HT1080 (cell line): ENCODE data around the gene ZNF683. TPM values are rescaled to one million over a fixed set of nuclear protein-coding genes. Genes with fewer than 3 reads are reported as not detected.

ENCODE experiments used
- total RNA-seq: library from RNA; depleted of rRNA; stranded (reverse); fragments of >200 nt; shearing (Covaris generic); gene quantifications from 2 replicates; pipeline ENCODE4 v1.2.3, GENCODE V29; 2014; rRNA removed

ZNF683 gene
- total RNA-seq, 1 experiment from 2014 or later, result not detected

Other genes with a start within 250 kb of the ZNF683 start
- gene FAM110D, start 213.7 kb downstream of the ZNF683 start, total RNA-seq, result 0.10 and 0.19 TPM in 2 replicates
- gene C1orf232, start 203.8 kb downstream of the ZNF683 start, total RNA-seq, result not detected in 2 replicates
- 51.1 and 51.9 TPM in 2 replicates for gene ZNF593, start 202.8 kb downstream of the ZNF683 start, total RNA-seq
- gene ZNF593OS, start 200.9 kb downstream of the ZNF683 start, total RNA-seq, result not detected in 2 replicates
- gene CNKSR1, start 195.3 kb downstream of the ZNF683 start, total RNA-seq, result 0.10 and 0.26 TPM in 2 replicates
- not detected in 2 replicates for gene CATSPER4, start 182.1 kb downstream of the ZNF683 start, total RNA-seq
- 15.5 and 18.3 TPM in 2 replicates for gene CEP85, start 138.6 kb downstream of the ZNF683 start, total RNA-seq
- 143 and 314 TPM in 2 replicates for gene SH3BGRL3, start 92.7 kb downstream of the ZNF683 start, total RNA-seq
- 4.0 and 4.5 TPM in 2 replicates for gene UBXN11, start 66.1 kb downstream of the ZNF683 start, total RNA-seq
- gene CD52, start 54.8 kb downstream of the ZNF683 start, total RNA-seq, result not detected in 2 replicates
- gene CRYBG2, start 18.6 kb downstream of the ZNF683 start, total RNA-seq, result 0.03 and 0.27 TPM in 2 replicates
- gene LIN28A, start 38.1 kb upstream of the ZNF683 start, total RNA-seq, result not detected in 2 replicates
- gene DHDDS, start 59.6 kb upstream of the ZNF683 start, total RNA-seq, result 18.1 and 26.2 TPM in 2 replicates
- 453 and 631 TPM in 2 replicates for gene HMGN2, start 99.7 kb upstream of the ZNF683 start, total RNA-seq
- gene RPS6KA1, start 157.0 kb upstream of the ZNF683 start, total RNA-seq, result 30.2 and 35.1 TPM in 2 replicates